GM12878 (cell line): ENCODE results near the gene LEPR. TPM values are rescaled to one million over a fixed set of nuclear protein-coding genes. Genes with fewer than 3 reads are reported as not detected.

Experiments used
- ATAC-seq: fragments of 200-7000 bp; cut with Tn5 transposase; 3 replicates; pipeline ENCODE4 v1.9.1; 2020; ENCODE audit warnings: mild to moderate bottlenecking, moderate library complexity
- BruUV-seq: library from RNA; stranded (reverse); fragments of 400-500 nt; replicated peaks from 2 replicates; lab custom pipeline; 2021; lab: Mats Ljungman, UMichigan
- CTCF ChIA-PET: fragments of 300-600 bp; sonication (Branson Sonifier 250); formaldehyde crosslinking; extraction: SDS; loops from one replicate; lab custom pipeline; 2021; ENCODE audit warnings: inconsistent platforms; lab: Yijun Ruan, JAX
- POLR2A ChIA-PET: fragments of 350-600 bp; formaldehyde crosslinking; extraction: SDS; loops from one replicate; lab custom pipeline; 2021; ENCODE audit warnings: inconsistent platforms; lab: Charles Lee
- RAD21 ChIA-PET: fragments of 300-600 bp; sonication (Branson Sonifier 250); formaldehyde crosslinking; loops from one replicate; lab custom pipeline; 2023; ENCODE audit warnings: antibody characterized with exemption; ENCODE audit not compliant: unreplicated experiment; lab: Charles Lee
- SMC1A ChIA-PET: fragments of 300-600 bp; sonication (Branson Sonifier 250); formaldehyde crosslinking; loops from one replicate; lab custom pipeline; 2023; ENCODE audit not compliant: unreplicated experiment, uncharacterized antibody; lab: Charles Lee
- DNase-seq: peaks from one replicate; pipeline ENCODE4 v3.0.0-alpha.2; 2011; ENCODE audit warnings: low read depth, low spot score
- FAIRE-seq: peaks from 3 replicates; lab custom pipeline; 2011; peaks lifted over from hg19 to GRCh38; lab: Jason Lieb, UNC
- H2AFZ ChIP-seq: 2 replicates; pipeline ENCODE4 v1.6.0; 2011; ENCODE audit warnings: low read depth, low read length, control low read depth; ENCODE audit not compliant: control insufficient read depth
- H3K27ac ChIP-seq: 2 replicates; pipeline ENCODE4 v1.5.1; 2011; ENCODE audit warnings: control low read depth; ENCODE audit not compliant: control insufficient read depth, insufficient read depth
- H3K27me3 ChIP-seq, 2 experiments: replicated peaks in 1 of 2; 2 replicates each; pipeline versions ENCODE4 v1.6.0 to v1.6.1; 2011; ENCODE audit warnings: low read length in 1 of 2; ENCODE audit not compliant: control insufficient read depth in 2 of 2, insufficient read depth in 2 of 2
- H3K36me3 ChIP-seq, 2 experiments: 2 replicates each; pipeline ENCODE4 v1.5.1; 2011; ENCODE audit warnings: low read length in 1 of 2; ENCODE audit not compliant: control insufficient read depth in 2 of 2, insufficient read depth in 2 of 2
- H3K4me1 ChIP-seq: 2 replicates; pipeline ENCODE4 v1.6.1; 2011; ENCODE audit warnings: mild to moderate bottlenecking, low read length, moderate library complexity, mixed read lengths; ENCODE audit not compliant: control insufficient read depth, insufficient read depth
- H3K4me2 ChIP-seq: 2 replicates; pipeline ENCODE4 v1.6.0; 2011; ENCODE audit warnings: control low read depth; ENCODE audit not compliant: control insufficient read depth, insufficient read depth
- H3K4me3 ChIP-seq: fragments of 200-600 bp; sonication (generic); 2 replicates; pipeline ENCODE4 v1.5.1; 2016
- H3K79me2 ChIP-seq: 2 replicates; pipeline ENCODE4 v1.6.0; 2011; ENCODE audit warnings: low read length; ENCODE audit not compliant: control insufficient read depth, insufficient read depth
- H3K9ac ChIP-seq: 2 replicates; pipeline ENCODE4 v1.8.0; 2011; ENCODE audit warnings: low read length, control low read depth, mixed read lengths; ENCODE audit not compliant: control insufficient read depth, insufficient read depth
- H3K9me3 ChIP-seq: replicated peaks from 3 replicates; pipeline ENCODE4 v1.5.1; 2011; ENCODE audit warnings: mild to moderate bottlenecking, low read length; ENCODE audit not compliant: control insufficient read depth, insufficient read depth
- H4K20me1 ChIP-seq: 2 replicates; pipeline ENCODE4 v1.6.0; 2011; ENCODE audit not compliant: control insufficient read depth, insufficient read depth
- ETV6 ChIP-seq, 2 experiments: fragments of 450-650 bp in 1 of 2; IDR thresholded peaks in 1 of 2; conservative IDR thresholded peaks in 1 of 2; 2 replicates each; pipeline ENCODE4 v1.6.1; 2014; ENCODE audit warnings: antibody characterized with exemption in 1 of 2, borderline replicate concordance in 1 of 2, low read depth in 1 of 2, mild to moderate bottlenecking in 1 of 2, moderate library complexity in 1 of 2
- NFXL1 ChIP-seq: fragments of 450-650 bp; IDR thresholded peaks from 2 replicates; pipeline ENCODE4 v1.6.1; 2017; ENCODE audit warnings: antibody characterized with exemption, mild to moderate bottlenecking, borderline replicate concordance
- RUNX3 ChIP-seq: IDR thresholded peaks from 2 replicates; pipeline ENCODE4 v1.6.1; 2012; ENCODE audit warnings: low read length, inconsistent platforms
- WGBS: methylation state at CpG from one replicate; pipeline ENCODE4 v1.1.6; 2016; ENCODE audit warnings: low lambda C conversion rate; ENCODE audit not compliant: insufficient replicate concordance, insufficient coverage; ENCODE audit errors: missing lambda C conversion rate; 5-methylcytosine and 5-hydroxymethylcytosine counted together
- in situ Hi-C: fragments of 300-500 bp; cut with MboI; formaldehyde crosslinking; loops from 9 replicates; pipeline ENCODE4 v1.14.3; 2018; ENCODE audit warnings: mixed read lengths
- intact Hi-C: fragments of 100-400 bp; cut with micrococcal nuclease; formaldehyde crosslinking; loops from one replicate; pipeline ENCODE4 v1.14.2; 2022; ENCODE audit not compliant: unreplicated experiment
- polyA plus RNA-seq, 11 experiments: library from polyadenylated mRNA; depleted of rRNA in 4 of 11; unstranded in 6 of 11; stranded (reverse) in 5 of 11; fragments of >200 nt; fragmentation: Nextera tagmentation in 4 of 11; fragmentation: Illumina TruSeq in 1 of 11; extraction: Ambion mirVana in 4 of 11; extraction: Trizol in 1 of 11; gene quantifications; 1 replicate in 1 of 11; 2 replicates in 10 of 11; pipeline versions ENCODE4 v1.2.1 to v1.2.3, GENCODE V29; 2011 to 2016; ENCODE audit warnings: inconsistent platforms in 2 of 11, missing spikeins in 2 of 11, low read depth in 1 of 11
- total RNA-seq, 4 experiments: library from RNA; depleted of rRNA in 3 of 4; stranded (reverse); fragments of >200 nt in 3 of 4; fragmentation: Illumina TruSeq in 1 of 4; extraction: Trizol in 1 of 4; gene quantifications; 2 replicates each; pipeline versions ENCODE4 v1.2.1 to v1.2.3, GENCODE V29; 2013 to 2021

Gene LEPR
- total and polyA plus RNA-seq, 10 of the 15 experiments (the other 5 are each of a cell fraction or from before 2014, with no cell fraction given) = 0.49 to 3.7 (median 1.2) TPM

DNA sequence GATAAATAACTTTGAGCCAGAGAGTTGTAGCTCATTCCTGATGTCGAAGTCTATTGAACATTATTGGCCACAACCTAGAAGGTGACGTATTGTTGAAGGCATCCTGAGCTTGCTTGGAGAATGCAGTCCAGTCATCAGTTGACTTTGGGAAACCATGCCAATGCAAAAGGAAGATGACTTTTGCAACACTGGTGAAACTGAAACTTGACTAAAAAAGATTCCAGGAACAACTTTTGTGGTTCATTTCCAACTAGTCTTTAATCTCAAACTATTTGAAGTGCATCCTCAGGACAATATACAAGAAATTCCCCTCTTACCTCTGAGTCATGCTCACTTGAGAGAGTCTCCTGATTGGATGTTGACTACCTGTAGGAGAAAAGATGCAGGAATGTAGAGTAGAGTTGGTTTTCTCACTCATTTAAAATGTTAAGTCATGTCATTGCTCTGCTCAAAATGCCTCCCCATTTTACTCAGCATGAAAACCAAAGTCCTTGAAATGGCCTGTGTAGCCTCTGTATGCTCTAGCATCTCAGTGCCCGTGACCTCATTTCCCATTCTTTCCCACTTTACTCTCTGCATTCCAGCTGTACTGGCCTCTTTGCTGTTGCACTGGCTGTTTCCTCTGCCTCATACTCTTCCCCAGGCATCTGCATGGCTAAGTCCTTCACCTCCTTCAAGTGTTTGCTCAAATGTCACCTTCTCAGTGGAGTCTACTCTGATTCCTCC lies 24.4 kb upstream of the LEPR start:
- ATAC-seq (no peak), DNase-seq (no peak), FAIRE-seq (no peak)
- Histone ChIP-seq H3K9me3 (no peaks in the 10 kb centered on the region), H3K79me2 (no peaks in the 10 kb centered on the region), H3K4me2 (no peak overlapping the region), H3K4me1 (no peaks in the 10 kb centered on the region), H3K36me3 (no peaks in the 10 kb centered on the region), H3K9ac (no peak overlapping the region), H3K27ac (no peak overlapping the region), H3K27me3 (no peaks in the 10 kb centered on the region), H4K20me1 (no peaks in the 10 kb centered on the region), H2AFZ (no peak overlapping the region), H3K4me3 (no peak overlapping the region)
- in situ Hi-C loops = no loop called here
- no TSS peak for BruUV-seq
- ChIA-PET RAD21 (no interaction called here), POLR2A (no interaction called here), SMC1A (no interaction called here), CTCF (interaction anchor here (0.8 kb wide), 1 partner anchor 159 kb away, joined by 3 read pairs; no protein-coding TSS in a partner anchor)
- TF ChIP-seq RUNX3 (peak; percentile 11; the same call in 1 of the 2 replicates), NFXL1 (no peak)
- 53% methylated on average over 3 of the region's 3 CpGs for WGBS
- intact Hi-C loops = no loop called here

DNA sequence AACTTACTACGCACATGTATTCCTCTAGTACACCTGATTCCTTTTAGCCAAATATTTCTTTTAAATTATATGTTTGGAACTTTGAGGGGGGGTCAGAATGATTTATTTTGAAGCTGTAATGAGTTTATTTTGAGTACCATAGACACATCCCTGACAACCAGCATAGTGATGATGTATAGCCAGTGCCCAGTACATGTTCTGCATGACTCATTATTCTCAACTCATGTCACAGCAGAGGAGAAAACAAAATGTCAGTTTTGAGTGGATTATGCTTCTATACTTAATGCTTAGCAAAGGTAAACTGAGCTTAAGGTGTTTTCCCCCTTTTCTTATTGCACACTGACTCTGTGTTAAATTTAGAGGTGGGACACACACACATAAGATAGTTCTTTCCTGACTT lies 22.4 kb upstream of the LEPR start:
- intact Hi-C loops = no loop called here
- POLR2A ChIA-PET = no interaction called here
- no peak for FAIRE-seq
- H3K9me3 ChIP-seq = no peaks in the 10 kb centered on the region
- no peak for DNase-seq
- CTCF ChIA-PET = no interaction called here
- no TSS peak for BruUV-seq
- RAD21 ChIA-PET = no interaction called here
- no peak overlapping the region for H3K27ac ChIP-seq
- no peaks in the 10 kb centered on the region for H4K20me1 ChIP-seq
- in situ Hi-C loops = no loop called here
- no peak for ATAC-seq
- H2AFZ ChIP-seq = no peak overlapping the region
- H3K79me2 ChIP-seq = no peaks in the 10 kb centered on the region
- WGBS = 100% methylated on average over 1 of the region's 1 CpG
- H3K27me3 ChIP-seq = no peaks in the 10 kb centered on the region
- H3K36me3 ChIP-seq = no peaks in the 10 kb centered on the region
- H3K4me1 ChIP-seq = no peaks in the 10 kb centered on the region
- SMC1A ChIA-PET = no interaction called here
- H3K4me2 ChIP-seq = no peak overlapping the region
- no peak for TF ChIP-seq ETV6 (conservative IDR thresholded peaks at IDR 0.05 in 1 of 2, IDR thresholded peaks at IDR 0.05 in 1 of 2; ENCODE audit: borderline replicate concordance in 1 of 2, low read depth in 1 of 2)
- no peak overlapping the region for H3K4me3 ChIP-seq
- H3K9ac ChIP-seq = no peak overlapping the region
